Measurements from ENCODE around the gene TBC1D22A. TPM values are rescaled to one million over a fixed set of nuclear protein-coding genes. Genes with fewer than 3 reads are reported as not detected.

The TBC1D22A gene
- total RNA-seq, 1 donor, result 17.7 TPM

DNA sequence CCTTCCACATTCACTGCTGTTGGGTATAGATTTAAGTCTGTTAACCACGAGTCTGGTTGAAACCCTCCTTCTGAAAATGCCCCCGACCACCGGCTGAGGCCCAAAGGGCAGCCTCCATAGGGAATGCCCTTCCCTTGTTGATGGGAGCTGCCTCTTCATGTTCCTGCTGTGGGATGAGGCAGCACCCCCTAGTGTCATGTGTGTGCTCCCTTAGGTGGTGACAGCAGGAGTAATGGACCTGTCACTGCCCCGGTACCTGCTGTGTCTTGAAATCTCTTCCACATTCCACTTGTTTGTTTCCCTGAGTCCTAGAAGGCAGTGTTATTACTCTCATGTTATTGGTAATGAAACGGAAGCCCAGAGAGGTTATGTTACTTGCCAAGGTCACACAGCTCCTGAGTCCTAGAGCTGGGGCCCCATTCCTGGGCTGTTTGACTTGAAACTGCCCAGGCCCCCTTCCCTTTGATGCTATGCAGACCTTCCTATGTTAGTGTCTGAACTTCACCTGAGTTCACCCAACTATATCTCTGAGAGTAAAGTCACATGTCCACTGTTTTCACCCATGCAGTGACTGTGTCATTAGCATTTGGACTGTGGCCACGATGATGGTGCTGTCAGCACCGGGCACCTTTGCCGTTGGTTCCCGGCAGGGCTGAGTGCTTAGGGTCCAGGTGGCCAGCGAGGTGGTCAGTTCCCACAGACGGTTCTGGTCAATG, 234.3 kb downstream of the TBC1D22A start:
- DNase-seq (ENCODE audit: insufficient read length, low spot score, missing footprints), result peak; percentile 77
- H3K27me3 ChIP-seq (ENCODE audit: insufficient read depth, low read length), result no peaks in the 10 kb centered on the region
- H3K4me2 ChIP-seq (ENCODE audit: insufficient read depth, low read length), result no peak overlapping the region
- TF ChIP-seq, protein P1, sequence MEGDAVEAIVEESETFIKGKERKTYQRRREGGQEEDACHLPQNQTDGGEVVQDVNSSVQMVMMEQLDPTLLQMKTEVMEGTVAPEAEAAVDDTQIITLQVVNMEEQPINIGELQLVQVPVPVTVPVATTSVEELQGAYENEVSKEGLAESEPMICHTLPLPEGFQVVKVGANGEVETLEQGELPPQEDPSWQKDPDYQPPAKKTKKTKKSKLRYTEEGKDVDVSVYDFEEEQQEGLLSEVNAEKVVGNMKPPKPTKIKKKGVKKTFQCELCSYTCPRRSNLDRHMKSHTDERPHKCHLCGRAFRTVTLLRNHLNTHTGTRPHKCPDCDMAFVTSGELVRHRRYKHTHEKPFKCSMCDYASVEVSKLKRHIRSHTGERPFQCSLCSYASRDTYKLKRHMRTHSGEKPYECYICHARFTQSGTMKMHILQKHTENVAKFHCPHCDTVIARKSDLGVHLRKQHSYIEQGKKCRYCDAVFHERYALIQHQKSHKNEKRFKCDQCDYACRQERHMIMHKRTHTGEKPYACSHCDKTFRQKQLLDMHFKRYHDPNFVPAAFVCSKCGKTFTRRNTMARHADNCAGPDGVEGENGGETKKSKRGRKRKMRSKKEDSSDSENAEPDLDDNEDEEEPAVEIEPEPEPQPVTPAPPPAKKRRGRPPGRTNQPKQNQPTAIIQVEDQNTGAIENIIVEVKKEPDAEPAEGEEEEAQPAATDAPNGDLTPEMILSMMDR (IDR thresholded peaks at IDR 0.05; ENCODE audit: extremely low read depth, low read depth, low read length), result peak; percentile 25
- no peaks in the 10 kb centered on the region for H3K36me3 ChIP-seq (ENCODE audit: insufficient read depth, low read length)
- H2AFZ ChIP-seq (ENCODE audit: low read length), result no peak overlapping the region
- no peaks in the 10 kb centered on the region for H3K79me2 ChIP-seq (ENCODE audit: insufficient read depth, low read length)
- H4K20me1 ChIP-seq (ENCODE audit: insufficient read depth, low read length), result peaks cover 18% of the 10 kb centered on the region
- H3K27ac ChIP-seq (ENCODE audit: low read depth, low read length), result no peak overlapping the region
- no peak overlapping the region for H3K4me3 ChIP-seq (ENCODE audit: insufficient read depth, low read length)
- no peaks in the 10 kb centered on the region for H3K9me3 ChIP-seq (ENCODE audit: low read depth, low read length)
- H3K4me1 ChIP-seq (ENCODE audit: insufficient read depth, low read length), result no peaks in the 10 kb centered on the region

DNA sequence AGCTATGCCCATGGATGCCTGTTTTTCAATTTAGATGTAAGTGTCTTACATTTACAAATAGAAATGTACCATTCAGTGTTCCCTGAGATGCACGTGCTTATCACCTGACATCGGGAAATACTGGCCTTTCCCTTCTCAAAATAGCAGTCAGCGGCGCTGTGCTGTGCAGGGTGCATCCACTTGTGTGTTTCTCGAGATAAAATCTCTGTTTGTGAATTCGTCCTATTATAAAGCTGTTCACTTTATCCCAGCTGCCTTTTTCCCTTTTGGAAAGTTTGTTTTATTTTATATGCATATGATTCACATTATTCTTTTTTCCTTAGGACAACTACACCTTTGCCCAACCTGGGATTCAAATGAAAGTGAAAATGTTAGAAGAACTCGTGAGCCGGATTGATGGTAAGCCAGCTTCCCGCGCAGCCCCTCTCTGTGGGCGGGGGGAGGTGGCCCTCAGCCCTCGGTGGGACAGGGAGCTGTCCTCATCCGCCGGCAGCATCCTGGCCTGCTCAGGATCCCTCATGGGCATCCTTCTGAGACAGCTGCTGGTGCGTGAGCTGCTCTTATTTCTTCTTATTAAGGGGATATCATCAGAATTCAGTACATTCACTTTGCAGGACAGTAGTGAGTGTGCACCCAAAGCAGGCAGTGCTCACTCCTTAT, 235.0 kb downstream of the TBC1D22A start:
- Histone ChIP-seq H3K27me3 (ENCODE audit: insufficient read depth, low read length) (no peaks in the 10 kb centered on the region), H2AFZ (ENCODE audit: low read length) (no peak overlapping the region), H3K4me3 (ENCODE audit: insufficient read depth, low read length) (no peak overlapping the region), H3K79me2 (ENCODE audit: insufficient read depth, low read length) (no peaks in the 10 kb centered on the region), H3K4me1 (ENCODE audit: insufficient read depth, low read length) (no peaks in the 10 kb centered on the region), H3K4me2 (ENCODE audit: insufficient read depth, low read length) (no peak overlapping the region), H3K36me3 (ENCODE audit: insufficient read depth, low read length) (no peaks in the 10 kb centered on the region), H3K9me3 (ENCODE audit: low read depth, low read length) (no peaks in the 10 kb centered on the region), H4K20me1 (ENCODE audit: insufficient read depth, low read length) (peaks cover 17% of the 10 kb centered on the region), H3K27ac (ENCODE audit: low read depth, low read length) (no peak overlapping the region)
- peak; percentile 9 for DNase-seq (ENCODE audit: insufficient read length, low spot score, missing footprints)
- TF ChIP-seq, protein P1 (IDR thresholded peaks at IDR 0.05; ENCODE audit: extremely low read depth, low read depth, low read length), result no peak

DNA sequence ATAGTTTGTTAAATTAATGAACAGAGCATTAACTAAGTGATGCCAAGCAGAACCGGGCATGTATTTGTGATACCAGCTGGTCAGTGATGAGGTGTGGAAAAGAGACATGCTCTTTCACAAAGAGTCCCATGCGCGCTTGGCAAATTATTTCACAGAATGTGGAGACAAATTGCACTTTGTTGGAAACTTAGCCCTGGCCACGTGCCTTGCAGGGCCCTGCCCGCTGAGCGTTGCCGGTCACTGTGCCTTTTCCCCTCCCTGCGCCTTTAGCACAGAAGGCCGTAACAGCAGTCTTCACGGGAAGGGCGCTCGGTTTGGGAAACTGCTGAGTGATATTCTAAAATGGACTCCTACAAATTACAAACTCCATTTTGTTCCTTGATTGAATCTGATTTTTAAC, 235.9 kb downstream of the TBC1D22A start:
- no peaks in the 10 kb centered on the region for H3K79me2 ChIP-seq (ENCODE audit: insufficient read depth, low read length)
- no peaks in the 10 kb centered on the region for H3K9me3 ChIP-seq (ENCODE audit: low read depth, low read length)
- H3K27me3 ChIP-seq (ENCODE audit: insufficient read depth, low read length), result no peaks in the 10 kb centered on the region
- no peak overlapping the region for H3K27ac ChIP-seq (ENCODE audit: low read depth, low read length)
- H2AFZ ChIP-seq (ENCODE audit: low read length), result no peak overlapping the region
- DNase-seq (ENCODE audit: insufficient read length, low spot score, missing footprints), result peak; percentile 23
- peaks cover 17% of the 10 kb centered on the region for H4K20me1 ChIP-seq (ENCODE audit: insufficient read depth, low read length)
- H3K4me2 ChIP-seq (ENCODE audit: insufficient read depth, low read length), result no peak overlapping the region
- TF ChIP-seq, protein P1 (IDR thresholded peaks at IDR 0.05; ENCODE audit: extremely low read depth, low read depth, low read length), result no peak
- no peak overlapping the region for H3K4me3 ChIP-seq (ENCODE audit: insufficient read depth, low read length)
- no peaks in the 10 kb centered on the region for H3K36me3 ChIP-seq (ENCODE audit: insufficient read depth, low read length)
- H3K4me1 ChIP-seq (ENCODE audit: insufficient read depth, low read length), result no peaks in the 10 kb centered on the region

DNA sequence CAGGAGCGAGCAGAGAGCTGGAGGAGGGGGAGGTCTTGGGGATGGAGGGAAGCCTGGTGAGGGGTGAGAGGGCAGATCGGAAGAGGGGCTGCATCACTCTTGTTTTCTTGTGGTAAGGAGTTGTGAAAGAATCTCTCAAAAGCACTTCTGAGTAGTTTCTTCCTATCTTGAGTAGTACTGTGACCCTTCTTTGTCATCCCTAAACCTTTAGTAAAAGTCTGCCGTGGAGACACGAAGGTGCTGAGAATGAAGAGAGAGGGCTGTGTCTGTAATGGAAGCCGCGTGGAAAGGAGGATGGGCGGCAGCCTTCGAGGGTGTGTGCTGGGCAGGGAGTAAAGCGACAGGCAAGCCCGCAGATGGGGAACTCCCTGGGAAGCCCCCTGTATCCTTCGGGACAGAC, 237.8 kb downstream of the TBC1D22A start:
- Histone ChIP-seq H4K20me1 (ENCODE audit: insufficient read depth, low read length) (peaks cover 11% of the 10 kb centered on the region), H3K4me1 (ENCODE audit: insufficient read depth, low read length) (no peaks in the 10 kb centered on the region), H3K4me3 (ENCODE audit: insufficient read depth, low read length) (no peak overlapping the region), H3K27ac (ENCODE audit: low read depth, low read length) (no peak overlapping the region), H3K9me3 (ENCODE audit: low read depth, low read length) (no peaks in the 10 kb centered on the region), H3K36me3 (ENCODE audit: insufficient read depth, low read length) (no peaks in the 10 kb centered on the region), H3K79me2 (ENCODE audit: insufficient read depth, low read length) (no peaks in the 10 kb centered on the region), H2AFZ (ENCODE audit: low read length) (no peak overlapping the region), H3K4me2 (ENCODE audit: insufficient read depth, low read length) (no peak overlapping the region), H3K27me3 (ENCODE audit: insufficient read depth, low read length) (no peaks in the 10 kb centered on the region)
- peak; percentile 5 for DNase-seq (ENCODE audit: insufficient read length, low spot score, missing footprints)
- TF ChIP-seq, protein P1 (IDR thresholded peaks at IDR 0.05; ENCODE audit: extremely low read depth, low read depth, low read length), result no peak

Data from osteoblast (primary cell).